Measurements from ENCODE around the gene MYH10.
A peak's percentile ranks its signal among the peaks of the same experiment; 100 is the strongest.

The MYH10 gene

GRCh38 chr17:8435245-8436168 is 195.0 kb downstream of the MYH10 start, which contains the start of gene NDEL1:
Gene NDEL1 (plus strand): TSS chr17:8435884. CDS start chr17:8444272, 8,388 bp downstream.
- H3K36me3 ChIP-seq (ENCODE audit: low read length): no peaks in the 10 kb centered on the region
- no peaks in the 10 kb centered on the region for H3K9me2 ChIP-seq (replicated peaks; ENCODE audit: insufficient read depth, low read length)
- H3K9ac ChIP-seq (ENCODE audit: low read length): peak within 1 kb of the TSS; percentile 95

GRCh38 chr17:8430966-8431365 is 199.6 kb downstream of the MYH10 start:
- Histone ChIP-seq H3K36me3 (ENCODE audit: low read length) (no peaks in the 10 kb centered on the region), H2AFZ (ENCODE audit: low read depth, low read length, severe bottlenecking) (no peak overlapping the region), H3K27ac (ENCODE audit: low read depth, low read length) (no peak overlapping the region), H3K27me3 (ENCODE audit: low read length) (0 out of 2 replicates have a peak, but pooled peaks cover 4% of the 10 kb centered on the region), H3K9me2 (replicated peaks; ENCODE audit: insufficient read depth, low read length) (no peaks in the 10 kb centered on the region), H4K20me1 (ENCODE audit: low read depth, low read length) (no peaks in the 10 kb centered on the region), H3K9me3 (ENCODE audit: insufficient read depth, low read length) (no peaks in the 10 kb centered on the region), H3K79me2 (ENCODE audit: insufficient read depth, low read length) (peaks cover under 1% of the 10 kb centered on the region; the same call in 1 of the 2 replicates), H3K4me2 (ENCODE audit: low read depth, low read length, poor library complexity, severe bottlenecking) (no peak overlapping the region), H3K9ac (ENCODE audit: low read length) (no peak overlapping the region), H3F3A (ENCODE audit: insufficient read depth) (no peaks in the 10 kb centered on the region), H3K4me3 (ENCODE audit: insufficient read depth, low read length, poor library complexity, severe bottlenecking) (no peak overlapping the region)
- no peak for TF ChIP-seq CTCF (IDR thresholded peaks at IDR 0.05; ENCODE audit: insufficient read depth, low read length, poor library complexity, severe bottlenecking)

More at GRCh38 chr17:8435245-8436168, 195.0 kb downstream of the MYH10 start, which contains the start of gene NDEL1:
- Histone ChIP-seq H2AFZ (ENCODE audit: low read depth, low read length, severe bottlenecking) (peak within 1 kb of the TSS; percentile 99), H3K27me3 (ENCODE audit: low read length) (no peaks in the 10 kb centered on the region), H4K20me1 (ENCODE audit: low read depth, low read length) (0 out of 2 replicates have a peak, but pooled peaks cover 10% of the 10 kb centered on the region), H3F3A (ENCODE audit: insufficient read depth) (no peaks in the 10 kb centered on the region), H3K4me2 (ENCODE audit: low read depth, low read length, poor library complexity, severe bottlenecking) (peak within 1 kb of the TSS; percentile 100), H3K4me3 (ENCODE audit: insufficient read depth, low read length, poor library complexity, severe bottlenecking) (peak within 1 kb of the TSS; percentile 91), H3K9me3 (ENCODE audit: insufficient read depth, low read length) (no peaks in the 10 kb centered on the region), H3K79me2 (ENCODE audit: insufficient read depth, low read length) (peaks cover 43% of the 10 kb centered on the region), H3K27ac (ENCODE audit: low read depth, low read length) (peak within 1 kb of the TSS; percentile 82)
- no peak for TF ChIP-seq CTCF (IDR thresholded peaks at IDR 0.05; ENCODE audit: insufficient read depth, low read length, poor library complexity, severe bottlenecking)
- no peak for TF ChIP-seq EZH2phosphoT487 (conservative IDR thresholded peaks at IDR 0.05; ENCODE audit: low read length)

GRCh38 chr17:8426802-8427201 is 203.7 kb downstream of the MYH10 start:
- no peak for TF ChIP-seq CTCF (IDR thresholded peaks at IDR 0.05; ENCODE audit: insufficient read depth, low read length, poor library complexity, severe bottlenecking)
- TF ChIP-seq EZH2phosphoT487 (conservative IDR thresholded peaks at IDR 0.05; ENCODE audit: low read length): no peak
- Histone ChIP-seq H3K9ac (ENCODE audit: low read length) (no peak overlapping the region), H2AFZ (ENCODE audit: low read depth, low read length, severe bottlenecking) (no peak overlapping the region), H3K36me3 (ENCODE audit: low read length) (no peaks in the 10 kb centered on the region), H3K9me3 (ENCODE audit: insufficient read depth, low read length) (no peaks in the 10 kb centered on the region), H3K79me2 (ENCODE audit: insufficient read depth, low read length) (no peaks in the 10 kb centered on the region), H3K27ac (ENCODE audit: low read depth, low read length) (no peak overlapping the region), H3K27me3 (ENCODE audit: low read length) (0 out of 2 replicates have a peak, but pooled peaks cover 4% of the 10 kb centered on the region), H3F3A (ENCODE audit: insufficient read depth) (no peaks in the 10 kb centered on the region), H3K4me2 (ENCODE audit: low read depth, low read length, poor library complexity, severe bottlenecking) (no peak overlapping the region), H3K4me3 (ENCODE audit: insufficient read depth, low read length, poor library complexity, severe bottlenecking) (no peak overlapping the region), H4K20me1 (ENCODE audit: low read depth, low read length) (no peaks in the 10 kb centered on the region), H3K9me2 (replicated peaks; ENCODE audit: insufficient read depth, low read length) (no peaks in the 10 kb centered on the region)
